Occipital lobe (tissue), 2 donors: ENCODE data around the gene RHOU. TPM values are rescaled to one million over a fixed set of nuclear protein-coding genes. Genes with fewer than 3 reads are reported as not detected.

Source experiments
- DNase-seq: peaks from one replicate; lab custom pipeline; 2025; lab: John Stamatoyannopoulos, UW
- total RNA-seq: library from RNA; depleted of rRNA; stranded (reverse); fragments of >200 nt; gene quantifications from one replicate; pipeline ENCODE4 v1.2.3, GENCODE V29; 2014

RHOU gene
- total RNA-seq, 1 donor from 2014 or later, result 39.6 TPM

- no peak for DNase-seq
Observed at GRCh38 chr1:228736844-228737445, 1.7 kb downstream of the RHOU start.

- DNase-seq, result no peak
Observed at GRCh38 chr1:228737601-228738041, 2.3 kb downstream of the RHOU start.

- no peak for DNase-seq
Observed at GRCh38 chr1:228739826-228740225, 4.5 kb downstream of the RHOU start.

- no peak for DNase-seq
Observed at GRCh38 chr1:228740543-228741317, 5.5 kb downstream of the RHOU start.

- DNase-seq, result no peak
Observed at GRCh38 chr1:228742281-228742860, 7.1 kb downstream of the RHOU start.

- DNase-seq, result no peak
Observed at GRCh38 chr1:228743405-228743804, 8.1 kb downstream of the RHOU start.

GRCh38 chr1:228744356-228744755 lies 9.1 kb downstream of the RHOU start:
- DNase-seq, result no peak

GRCh38 chr1:228744918-228745317 lies 9.6 kb downstream of the RHOU start:
- DNase-seq, result no peak

GRCh38 chr1:228745497-228745896 lies 10.2 kb downstream of the RHOU start:
- no peak for DNase-seq

- DNase-seq, result no peak
Observed at GRCh38 chr1:228747301-228747935, 12.1 kb downstream of the RHOU start.

GRCh38 chr1:228748029-228748428 lies 12.8 kb downstream of the RHOU start:
- DNase-seq, result no peak

GRCh38 chr1:228748431-228748830 lies 13.2 kb downstream of the RHOU start:
- DNase-seq, result no peak

- DNase-seq, result no peak
Observed at GRCh38 chr1:228749765-228750164, 14.5 kb downstream of the RHOU start.

- DNase-seq, result no peak
Observed at GRCh38 chr1:228750915-228751314, 15.6 kb downstream of the RHOU start.

- DNase-seq, result no peak
Observed at GRCh38 chr1:228751360-228752098, 16.2 kb downstream of the RHOU start.

GRCh38 chr1:228752258-228752657 lies 17.0 kb downstream of the RHOU start:
- no peak for DNase-seq

GRCh38 chr1:228752675-228753265 lies 17.5 kb downstream of the RHOU start:
- DNase-seq, result no peak

GRCh38 chr1:228753287-228753686 lies 18.0 kb downstream of the RHOU start:
- DNase-seq, result no peak

- DNase-seq, result no peak
Observed at GRCh38 chr1:228753786-228754360, 18.6 kb downstream of the RHOU start.

GRCh38 chr1:228754646-228755268 lies 19.5 kb downstream of the RHOU start:
- no peak for DNase-seq
